NT2/D1 (cell line): ENCODE results near the gene ELMO3.

ENCODE experiments used
- DNase-seq: peaks from one replicate; pipeline ENCODE4 v3.0.0-alpha.2; 2011; ENCODE audit warnings: low read depth, low spot score
- H3K27me3 ChIP-seq: 2 replicates; pipeline ENCODE4 v1.6.0; 2011; ENCODE audit warnings: mild to moderate bottlenecking; ENCODE audit not compliant: insufficient read length, insufficient read depth
- H3K36me3 ChIP-seq: 2 replicates; pipeline ENCODE4 v1.6.1; 2011; ENCODE audit warnings: mild to moderate bottlenecking, low read length, mixed read lengths; ENCODE audit not compliant: insufficient read depth, insufficient read length
- H3K4me1 ChIP-seq: 2 replicates; pipeline ENCODE4 v1.5.1; 2011; ENCODE audit not compliant: insufficient read depth, insufficient read length
- H3K4me3 ChIP-seq: 2 replicates; pipeline ENCODE4 v1.5.1; 2011; ENCODE audit warnings: low read depth; ENCODE audit not compliant: insufficient read length
- H3K9ac ChIP-seq: 2 replicates; pipeline ENCODE4 v1.6.0; 2011; ENCODE audit warnings: low read depth; ENCODE audit not compliant: insufficient read length
- H3K9me3 ChIP-seq: 2 replicates; pipeline ENCODE4 v1.5.1; 2011; ENCODE audit warnings: mild to moderate bottlenecking, low read length; ENCODE audit not compliant: insufficient read depth
- SUZ12 ChIP-seq: IDR thresholded peaks from 2 replicates; pipeline ENCODE4 v1.6.1; 2011; ENCODE audit not compliant: insufficient read length, insufficient read depth; ENCODE audit errors: extremely low read depth
- YY1 ChIP-seq: IDR thresholded peaks from 2 replicates; pipeline ENCODE4 v1.6.1; 2011; ENCODE audit not compliant: insufficient read length, insufficient read depth
- ZNF274 ChIP-seq: IDR thresholded peaks from 2 replicates; pipeline ENCODE4 v1.6.1; 2011; ENCODE audit warnings: mild to moderate bottlenecking, low read depth, low read length

The ELMO3 gene

GRCh38 chr16:67170949-67171649 is 27.8 kb upstream of the ELMO3 start:
- H3K36me3 ChIP-seq: peaks cover 7% of the 10 kb centered on the region
- peak overlapping the region; percentile 75 for H3K4me3 ChIP-seq
- H3K4me1 ChIP-seq: peaks cover 13% of the 10 kb centered on the region
- H3K27me3 ChIP-seq: peaks cover 81% of the 10 kb centered on the region
- DNase-seq: no peak
- TF ChIP-seq SUZ12 (no peak), ZNF274 (no peak), YY1 (no peak)
- H3K9ac ChIP-seq: peak overlapping the region; percentile 77
- no peaks in the 10 kb centered on the region for H3K9me3 ChIP-seq

- Histone ChIP-seq H3K36me3 (peaks cover 21% of the 10 kb centered on the region), H3K9ac (peak overlapping the region; percentile 66), H3K27me3 (peaks cover 80% of the 10 kb centered on the region), H3K4me3 (peak overlapping the region; percentile 34), H3K9me3 (no peaks in the 10 kb centered on the region), H3K4me1 (peaks cover 24% of the 10 kb centered on the region)
- no peak for TF ChIP-seq SUZ12
- TF ChIP-seq YY1: no peak
- no peak for TF ChIP-seq ZNF274
- no peak for DNase-seq
These were observed 25.6 kb upstream of the ELMO3 start for GRCh38 chr16:67173323-67173722.

- Histone ChIP-seq H3K4me1 (peaks cover 28% of the 10 kb centered on the region), H3K9ac (peak overlapping the region; percentile 66), H3K27me3 (peaks cover 80% of the 10 kb centered on the region), H3K4me3 (peak overlapping the region; percentile 34), H3K36me3 (peaks cover 21% of the 10 kb centered on the region), H3K9me3 (no peaks in the 10 kb centered on the region)
- no peak for TF ChIP-seq SUZ12
- no peak for TF ChIP-seq ZNF274
- no peak for TF ChIP-seq YY1
- no peak for DNase-seq
These were observed 24.9 kb upstream of the ELMO3 start for GRCh38 chr16:67173808-67174705.

- H3K27me3 ChIP-seq: peaks cover 79% of the 10 kb centered on the region
- H3K9ac ChIP-seq: peak overlapping the region; percentile 66
- H3K4me1 ChIP-seq: peaks cover 29% of the 10 kb centered on the region
These were observed 24.2 kb upstream of the ELMO3 start for GRCh38 chr16:67174706-67175231.

GRCh38 chr16:67176662-67177061 is 22.3 kb upstream of the ELMO3 start:
- no peak for DNase-seq
- peaks cover 29% of the 10 kb centered on the region for H3K4me1 ChIP-seq
- H3K36me3 ChIP-seq: peaks cover 38% of the 10 kb centered on the region
- H3K4me3 ChIP-seq: no peak overlapping the region
- no peaks in the 10 kb centered on the region for H3K9me3 ChIP-seq
- no peak overlapping the region for H3K9ac ChIP-seq
- peaks cover 75% of the 10 kb centered on the region for H3K27me3 ChIP-seq
- TF ChIP-seq SUZ12 (no peak), YY1 (no peak), ZNF274 (no peak)

More at GRCh38 chr16:67174706-67175231, 24.2 kb upstream of the ELMO3 start:
- H3K9me3 ChIP-seq: no peaks in the 10 kb centered on the region
- TF ChIP-seq ZNF274: no peak
- TF ChIP-seq YY1: no peak
- no peak for TF ChIP-seq SUZ12
- peak overlapping the region; percentile 34 for H3K4me3 ChIP-seq
- H3K36me3 ChIP-seq: peaks cover 26% of the 10 kb centered on the region
- no peak for DNase-seq

GRCh38 chr16:67177743-67178699 is 20.9 kb upstream of the ELMO3 start:
- TF ChIP-seq YY1 (no peak), SUZ12 (no peak), ZNF274 (no peak)
- peak; percentile 57 for DNase-seq
- H3K9me3 ChIP-seq: no peaks in the 10 kb centered on the region
- peaks cover 63% of the 10 kb centered on the region for H3K27me3 ChIP-seq
- peak overlapping the region; percentile 44 for H3K4me3 ChIP-seq
- peaks cover 29% of the 10 kb centered on the region for H3K4me1 ChIP-seq
- H3K36me3 ChIP-seq: peaks cover 42% of the 10 kb centered on the region
- peak overlapping the region; percentile 77 for H3K9ac ChIP-seq
